Duodenal mucosa (tissue), 2 donors: ENCODE data around the gene METTL9.

ENCODE experiments used
- H3K27ac ChIP-seq: one replicate; pipeline ENCODE4 v1.7.0; 2013; ENCODE audit warnings: low read depth, low read length
- H3K27me3 ChIP-seq, 2 donors: one replicate each; pipeline ENCODE4 v1.7.0; 2013; ENCODE audit warnings: low read length in 2 of 2, control low read depth in 1 of 2; ENCODE audit not compliant: insufficient read depth in 2 of 2, control insufficient read depth in 1 of 2
- H3K36me3 ChIP-seq, 2 donors: one replicate each; pipeline ENCODE4 v1.7.0; 2013; ENCODE audit warnings: low read length in 2 of 2, control low read depth in 1 of 2; ENCODE audit not compliant: insufficient read depth in 2 of 2, control insufficient read depth in 1 of 2
- H3K4me1 ChIP-seq, 2 donors: one replicate each; pipeline ENCODE4 v1.7.0; 2013; ENCODE audit warnings: low read length in 2 of 2, control low read depth in 1 of 2; ENCODE audit not compliant: insufficient read depth in 2 of 2, control insufficient read depth in 1 of 2
- H3K4me3 ChIP-seq, 2 donors: one replicate each; pipeline ENCODE4 v1.7.0; 2013; ENCODE audit warnings: low read length in 2 of 2, low read depth in 1 of 2
- H3K9ac ChIP-seq, 2 donors: one replicate each; pipeline ENCODE4 v1.7.0; 2013; ENCODE audit warnings: low read length in 2 of 2, low read depth in 1 of 2
- H3K9me3 ChIP-seq, 2 donors: one replicate each; pipeline ENCODE4 v1.7.0; 2013; ENCODE audit warnings: low read length in 2 of 2, control low read depth in 1 of 2; ENCODE audit not compliant: control insufficient read depth in 1 of 2

METTL9 gene

GRCh38 chr16:21608639-21609328 is 9.4 kb downstream of the METTL9 start:
- Histone ChIP-seq H3K27ac (no peak overlapping the region), H3K4me1 (peaks cover 42 to 45% of the 10 kb centered on the region in 2 donors), H3K4me3 (no peak overlapping the region), H3K36me3 (no peaks in the 10 kb centered on the region), H3K9ac (no peak overlapping the region), H3K27me3 (no peaks in the 10 kb centered on the region), H3K9me3 (no peaks in the 10 kb centered on the region)

DNA sequence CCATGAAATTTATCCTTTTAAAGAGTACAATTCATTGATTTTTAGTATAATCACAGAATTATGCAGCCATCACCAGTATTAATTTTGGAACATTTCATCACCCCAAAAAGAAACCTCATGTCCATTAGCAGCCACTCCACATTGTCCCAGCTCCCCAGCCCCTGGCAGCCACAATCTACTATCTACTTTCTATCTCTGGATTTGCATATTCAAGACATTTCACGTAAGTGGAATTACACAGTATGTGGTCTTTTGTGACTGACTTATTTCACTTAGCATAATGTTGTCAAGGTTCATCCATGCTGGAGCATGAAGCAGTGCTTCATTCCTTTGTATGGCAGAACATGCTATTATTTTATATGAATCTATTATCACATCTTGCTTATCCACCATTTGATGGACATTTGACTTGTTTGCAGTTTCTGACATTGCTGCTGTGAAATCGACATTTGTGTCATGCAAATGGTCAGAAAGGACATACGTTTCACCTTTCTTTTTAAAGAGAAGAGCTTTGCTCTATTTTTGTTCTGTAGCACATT is 10.7 kb downstream of the METTL9 start:
- Histone ChIP-seq H3K36me3 (no peaks in the 10 kb centered on the region), H3K4me3 (no peak overlapping the region), H3K4me1 (peaks cover 35 to 41% of the 10 kb centered on the region in 2 donors), H3K9me3 (no peaks in the 10 kb centered on the region), H3K9ac (no peak overlapping the region), H3K27ac (no peak overlapping the region), H3K27me3 (no peaks in the 10 kb centered on the region)

DNA sequence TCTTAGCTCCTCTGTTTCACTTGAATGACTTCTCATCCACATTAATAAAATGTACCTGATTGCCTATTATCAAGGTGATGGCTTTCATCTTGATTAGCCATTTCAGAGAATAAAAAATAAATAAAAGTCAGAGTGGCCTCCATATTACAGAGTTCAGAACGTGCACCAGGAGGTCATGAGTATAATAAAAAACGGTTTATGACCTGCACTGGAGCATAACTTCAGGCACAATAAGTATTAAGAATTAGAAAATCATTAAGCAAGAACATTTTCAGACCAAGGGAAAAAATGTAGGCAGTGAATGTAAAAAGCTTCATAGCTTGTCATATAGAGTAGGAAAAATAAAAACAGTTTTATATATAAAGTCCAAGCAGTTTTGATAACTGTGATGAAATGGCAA is 11.4 kb downstream of the METTL9 start:
- peaks cover 35 to 41% of the 10 kb centered on the region in 2 donors for H3K4me1 ChIP-seq
- no peak overlapping the region for H3K9ac ChIP-seq
- no peak overlapping the region for H3K27ac ChIP-seq
- H3K27me3 ChIP-seq = no peaks in the 10 kb centered on the region
- no peak overlapping the region for H3K4me3 ChIP-seq
- H3K9me3 ChIP-seq = no peaks in the 10 kb centered on the region
- no peaks in the 10 kb centered on the region for H3K36me3 ChIP-seq

DNA sequence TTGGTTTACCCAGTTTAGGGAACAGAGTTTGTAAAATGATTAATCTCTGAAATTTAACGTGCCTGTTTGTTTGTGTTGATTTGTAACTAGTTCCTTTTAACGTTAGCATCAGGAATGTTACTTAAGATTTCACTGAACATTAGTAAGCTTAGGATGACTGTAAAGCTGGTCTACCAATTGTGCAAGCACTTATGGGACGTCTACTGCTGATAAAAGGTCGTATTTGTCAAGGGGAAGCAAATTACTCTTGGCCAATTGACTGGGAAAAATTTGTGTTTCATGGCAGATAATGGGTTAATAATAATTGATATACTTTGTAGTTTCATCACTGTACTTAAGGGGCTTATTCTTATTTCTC is 11.8 kb downstream of the METTL9 start:
- H3K27me3 ChIP-seq = no peaks in the 10 kb centered on the region
- no peaks in the 10 kb centered on the region for H3K9me3 ChIP-seq
- H3K9ac ChIP-seq = no peak overlapping the region
- no peak overlapping the region for H3K4me3 ChIP-seq
- H3K4me1 ChIP-seq = peaks cover 35 to 43% of the 10 kb centered on the region in 2 donors
- H3K36me3 ChIP-seq = no peaks in the 10 kb centered on the region
- H3K27ac ChIP-seq = no peak overlapping the region

GRCh38 chr16:21611556-21612384 is 12.4 kb downstream of the METTL9 start:
- Histone ChIP-seq H3K9me3 (no peaks in the 10 kb centered on the region), H3K4me3 (no peak overlapping the region), H3K9ac (no peak overlapping the region), H3K27ac (no peak overlapping the region), H3K27me3 (no peaks in the 10 kb centered on the region), H3K36me3 (no peaks in the 10 kb centered on the region), H3K4me1 (peaks cover 35 to 44% of the 10 kb centered on the region in 2 donors)

GRCh38 chr16:21613361-21613760 is 14.0 kb downstream of the METTL9 start:
- Histone ChIP-seq H3K9me3 (no peaks in the 10 kb centered on the region), H3K36me3 (peaks cover 0 to 6% of the 10 kb centered on the region in 2 donors), H3K27ac (no peak overlapping the region), H3K4me1 (peaks cover 32 to 41% of the 10 kb centered on the region in 2 donors), H3K27me3 (no peaks in the 10 kb centered on the region), H3K4me3 (no peak overlapping the region), H3K9ac (no peak overlapping the region)

DNA sequence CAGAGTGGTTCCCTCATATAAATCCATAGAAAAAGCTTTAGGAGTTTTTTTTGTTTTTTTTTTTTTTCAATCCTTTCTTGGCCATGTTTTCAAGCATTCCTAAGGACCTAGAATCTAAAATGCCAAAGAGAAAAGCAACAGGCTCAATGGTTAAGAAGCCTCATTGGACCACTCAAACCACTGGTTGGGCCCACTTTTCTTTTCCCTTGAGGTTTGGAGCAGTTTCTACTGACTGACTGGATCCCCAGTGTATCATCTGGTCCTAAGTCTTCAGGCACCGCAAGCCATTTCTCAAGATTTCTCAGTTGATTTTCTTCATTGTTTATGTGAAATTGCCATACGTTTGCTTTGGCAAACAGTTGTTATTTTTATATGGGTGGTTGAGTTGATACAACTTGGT is 14.4 kb downstream of the METTL9 start:
- Histone ChIP-seq H3K27me3 (no peaks in the 10 kb centered on the region), H3K4me3 (no peak overlapping the region), H3K4me1 (peaks cover 29 to 37% of the 10 kb centered on the region in 2 donors), H3K27ac (no peak overlapping the region), H3K36me3 (peaks cover 0 to 8% of the 10 kb centered on the region in 2 donors), H3K9me3 (no peaks in the 10 kb centered on the region), H3K9ac (no peak overlapping the region)

DNA sequence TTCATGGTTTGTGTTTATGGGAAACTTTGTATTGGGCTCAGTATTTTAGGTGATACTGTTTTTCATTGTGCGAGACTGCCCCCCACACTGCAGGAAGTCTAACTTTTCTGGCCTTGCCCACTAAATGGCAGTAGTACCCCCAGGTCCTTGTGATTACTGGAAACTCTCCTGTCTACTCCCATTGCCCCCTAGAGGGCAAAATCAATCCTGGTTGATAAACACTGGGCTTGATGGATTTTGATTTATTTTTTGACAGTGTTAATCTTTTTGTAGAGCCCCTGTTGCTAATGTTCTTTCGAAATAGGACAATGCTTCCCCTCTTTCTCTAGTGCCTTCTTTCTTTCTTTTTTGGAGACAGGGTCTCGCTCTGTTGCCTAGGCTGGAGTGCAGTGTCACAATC is 15.5 kb downstream of the METTL9 start:
- H3K27me3 ChIP-seq = no peaks in the 10 kb centered on the region
- no peak overlapping the region for H3K4me3 ChIP-seq
- H3K4me1 ChIP-seq = peaks cover 26 to 27% of the 10 kb centered on the region in 2 donors
- H3K27ac ChIP-seq = no peak overlapping the region
- no peak overlapping the region for H3K9ac ChIP-seq
- H3K36me3 ChIP-seq = peaks cover 0 to 8% of the 10 kb centered on the region in 2 donors
- no peaks in the 10 kb centered on the region for H3K9me3 ChIP-seq

DNA sequence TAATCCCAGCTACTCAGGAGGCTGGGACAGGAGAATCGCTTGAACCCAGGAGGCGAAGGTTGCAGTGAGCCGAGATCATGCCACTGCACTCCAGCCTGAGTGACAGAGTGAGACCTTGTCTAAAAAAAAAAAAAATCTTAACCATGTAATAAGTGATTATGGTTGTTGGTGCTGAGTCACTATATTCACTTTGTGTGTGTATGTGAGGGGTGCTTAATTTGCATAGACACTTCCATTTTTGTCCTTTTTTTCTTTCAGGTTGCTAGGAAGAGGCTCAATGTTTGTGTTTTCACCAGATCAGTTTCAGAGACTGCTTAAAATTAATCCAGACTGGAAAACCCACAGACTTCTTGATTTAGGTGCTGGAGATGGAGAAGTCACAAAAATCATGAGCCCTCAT is 18.2 kb downstream of the METTL9 start:
- Histone ChIP-seq H3K9me3 (no peaks in the 10 kb centered on the region), H3K4me3 (no peak overlapping the region), H3K36me3 (peaks cover 0 to 8% of the 10 kb centered on the region in 2 donors), H3K27ac (no peak overlapping the region), H3K9ac (no peak overlapping the region), H3K27me3 (no peaks in the 10 kb centered on the region), H3K4me1 (peaks cover 4 to 5% of the 10 kb centered on the region in 2 donors)

DNA sequence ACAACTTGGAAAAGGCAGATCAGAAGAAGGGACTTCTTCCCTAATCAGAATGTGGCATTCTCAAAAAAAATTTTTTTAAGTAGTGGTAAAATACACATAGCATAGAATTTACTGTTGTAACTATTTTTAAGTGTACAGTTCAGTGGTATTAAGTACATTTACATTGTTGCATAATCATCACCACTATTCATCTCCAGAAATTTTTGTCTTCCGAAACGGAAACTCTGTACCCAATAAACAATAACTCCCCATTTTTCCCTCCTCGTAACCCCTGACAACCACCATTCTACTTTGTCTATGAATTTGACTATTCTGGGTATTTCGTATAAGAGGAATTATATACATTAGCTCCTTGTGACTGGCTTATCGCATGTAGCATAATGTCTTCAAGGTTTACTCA is 18.9 kb downstream of the METTL9 start:
- H3K36me3 ChIP-seq = peaks cover 0 to 8% of the 10 kb centered on the region in 2 donors

More for the DNA sequence above, 18.9 kb downstream of the METTL9 start:
- Histone ChIP-seq H3K4me3 (no peak overlapping the region), H3K27ac (no peak overlapping the region), H3K9me3 (no peaks in the 10 kb centered on the region), H3K9ac (no peak overlapping the region), H3K27me3 (no peaks in the 10 kb centered on the region), H3K4me1 (peaks cover 4 to 5% of the 10 kb centered on the region in 2 donors)
